OCI-LY1 (cell line): ENCODE results near the gene WNK2.

ENCODE experiments used
- H2AFZ ChIP-seq: fragments of 200-600 bp; sonication (generic), shearing (Covaris generic); 2 replicates; pipeline ENCODE4 v1.6.0; 2014; ENCODE audit warnings: antibody characterized with exemption, mild to moderate bottlenecking, low read length
- H3F3A ChIP-seq: fragments of 200-600 bp; sonication (generic), shearing (Covaris generic); 2 replicates; pipeline ENCODE4 v1.6.0; 2014; ENCODE audit warnings: mild to moderate bottlenecking, antibody characterized with exemption, low read length, moderate library complexity; ENCODE audit not compliant: insufficient read depth
- H3K27ac ChIP-seq: fragments of 200-600 bp; sonication (generic); 2 replicates; pipeline ENCODE4 v1.5.1; 2014; ENCODE audit warnings: low read length, mixed run types, mild to moderate bottlenecking, low read depth; ENCODE audit not compliant: poor library complexity, severe bottlenecking
- H3K27me3 ChIP-seq: fragments of 200-600 bp; sonication (generic); 2 replicates; pipeline ENCODE4 v1.6.0; 2014; ENCODE audit warnings: antibody characterized with exemption, mild to moderate bottlenecking, low read length, moderate library complexity; ENCODE audit not compliant: insufficient read depth
- H3K36me3 ChIP-seq: fragments of 200-600 bp; sonication (generic); 2 replicates; pipeline ENCODE4 v1.6.1; 2014; ENCODE audit warnings: mild to moderate bottlenecking, antibody characterized with exemption, low read length, moderate library complexity, mixed read lengths; ENCODE audit not compliant: insufficient read depth
- H3K4me1 ChIP-seq: fragments of 200-600 bp; sonication (generic); 2 replicates; pipeline ENCODE4 v1.5.1; 2014; ENCODE audit warnings: mild to moderate bottlenecking, low read length, moderate library complexity; ENCODE audit not compliant: insufficient read depth, severe bottlenecking
- H3K4me2 ChIP-seq: fragments of 200-600 bp; sonication (generic), shearing (Covaris generic); 2 replicates; pipeline ENCODE4 v1.6.1; 2014; ENCODE audit warnings: low read length
- H3K4me3 ChIP-seq: fragments of 200-600 bp; sonication (generic); 2 replicates; pipeline ENCODE4 v1.5.1; 2014; ENCODE audit warnings: low read length, low read depth, mild to moderate bottlenecking, mixed read lengths; ENCODE audit not compliant: poor library complexity, severe bottlenecking
- H3K79me2 ChIP-seq: fragments of 200-600 bp; shearing (Covaris generic); 2 replicates; pipeline ENCODE4 v1.6.1; 2016; ENCODE audit warnings: mixed run types, low read length, mixed read lengths; ENCODE audit not compliant: insufficient read depth
- H3K9ac ChIP-seq: fragments of 200-600 bp; sonication (generic), shearing (Covaris generic); 2 replicates; pipeline ENCODE4 v1.6.1; 2014; ENCODE audit warnings: mild to moderate bottlenecking, low read length, mixed read lengths
- H3K9me2 ChIP-seq: fragments of 200-600 bp; sonication (generic), shearing (Covaris generic); 2 replicates; pipeline ENCODE4 v1.6.1; 2014; ENCODE audit warnings: low read depth, mild to moderate bottlenecking, low read length, mixed read lengths
- H3K9me3 ChIP-seq: fragments of 200-600 bp; shearing (Covaris generic); 2 replicates; pipeline ENCODE4 v1.6.1; 2014; ENCODE audit warnings: low read length, mixed read lengths
- H4K20me1 ChIP-seq: fragments of 200-600 bp; sonication (generic), shearing (Covaris generic); 2 replicates; pipeline ENCODE4 v1.6.0; 2016; ENCODE audit warnings: mild to moderate bottlenecking, low read length; ENCODE audit not compliant: insufficient read depth
- EZH2 ChIP-seq: fragments of 200-600 bp; sonication (generic), shearing (Covaris generic); IDR thresholded peaks from 2 replicates; pipeline ENCODE4 v1.8.0; 2017; ENCODE audit warnings: borderline replicate concordance, mixed run types, mild to moderate bottlenecking, antibody characterized with exemption, low read length, moderate library complexity, mixed read lengths
- TF ChIP-seq, protein P1 (sequence below): fragments of 200-600 bp; sonication (generic), shearing (Covaris generic); IDR thresholded peaks from 2 replicates; pipeline ENCODE4 v1.5.1; 2017; ENCODE audit warnings: mild to moderate bottlenecking, antibody characterized with exemption, low read length, moderate library complexity, mixed read lengths

The WNK2 gene

GRCh38 chr9:93209576-93210323, 25.8 kb downstream of the WNK2 start:
- no peaks in the 10 kb centered on the region for H4K20me1 ChIP-seq
- TF ChIP-seq, protein P1, sequence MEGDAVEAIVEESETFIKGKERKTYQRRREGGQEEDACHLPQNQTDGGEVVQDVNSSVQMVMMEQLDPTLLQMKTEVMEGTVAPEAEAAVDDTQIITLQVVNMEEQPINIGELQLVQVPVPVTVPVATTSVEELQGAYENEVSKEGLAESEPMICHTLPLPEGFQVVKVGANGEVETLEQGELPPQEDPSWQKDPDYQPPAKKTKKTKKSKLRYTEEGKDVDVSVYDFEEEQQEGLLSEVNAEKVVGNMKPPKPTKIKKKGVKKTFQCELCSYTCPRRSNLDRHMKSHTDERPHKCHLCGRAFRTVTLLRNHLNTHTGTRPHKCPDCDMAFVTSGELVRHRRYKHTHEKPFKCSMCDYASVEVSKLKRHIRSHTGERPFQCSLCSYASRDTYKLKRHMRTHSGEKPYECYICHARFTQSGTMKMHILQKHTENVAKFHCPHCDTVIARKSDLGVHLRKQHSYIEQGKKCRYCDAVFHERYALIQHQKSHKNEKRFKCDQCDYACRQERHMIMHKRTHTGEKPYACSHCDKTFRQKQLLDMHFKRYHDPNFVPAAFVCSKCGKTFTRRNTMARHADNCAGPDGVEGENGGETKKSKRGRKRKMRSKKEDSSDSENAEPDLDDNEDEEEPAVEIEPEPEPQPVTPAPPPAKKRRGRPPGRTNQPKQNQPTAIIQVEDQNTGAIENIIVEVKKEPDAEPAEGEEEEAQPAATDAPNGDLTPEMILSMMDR: no peak
- no peak for TF ChIP-seq EZH2
- H3K9me3 ChIP-seq: no peaks in the 10 kb centered on the region
- no peaks in the 10 kb centered on the region for H3K27me3 ChIP-seq
- no peak overlapping the region for H3K27ac ChIP-seq
- H3K4me2 ChIP-seq: no peak overlapping the region
- H3K4me3 ChIP-seq: no peak overlapping the region
- H2AFZ ChIP-seq: no peak overlapping the region
- no peaks in the 10 kb centered on the region for H3K36me3 ChIP-seq
- no peak overlapping the region for H3K9ac ChIP-seq
- no peaks in the 10 kb centered on the region for H3K4me1 ChIP-seq
- no peaks in the 10 kb centered on the region for H3K9me2 ChIP-seq
- no peaks in the 10 kb centered on the region for H3K79me2 ChIP-seq
- no peaks in the 10 kb centered on the region for H3F3A ChIP-seq

DNA sequence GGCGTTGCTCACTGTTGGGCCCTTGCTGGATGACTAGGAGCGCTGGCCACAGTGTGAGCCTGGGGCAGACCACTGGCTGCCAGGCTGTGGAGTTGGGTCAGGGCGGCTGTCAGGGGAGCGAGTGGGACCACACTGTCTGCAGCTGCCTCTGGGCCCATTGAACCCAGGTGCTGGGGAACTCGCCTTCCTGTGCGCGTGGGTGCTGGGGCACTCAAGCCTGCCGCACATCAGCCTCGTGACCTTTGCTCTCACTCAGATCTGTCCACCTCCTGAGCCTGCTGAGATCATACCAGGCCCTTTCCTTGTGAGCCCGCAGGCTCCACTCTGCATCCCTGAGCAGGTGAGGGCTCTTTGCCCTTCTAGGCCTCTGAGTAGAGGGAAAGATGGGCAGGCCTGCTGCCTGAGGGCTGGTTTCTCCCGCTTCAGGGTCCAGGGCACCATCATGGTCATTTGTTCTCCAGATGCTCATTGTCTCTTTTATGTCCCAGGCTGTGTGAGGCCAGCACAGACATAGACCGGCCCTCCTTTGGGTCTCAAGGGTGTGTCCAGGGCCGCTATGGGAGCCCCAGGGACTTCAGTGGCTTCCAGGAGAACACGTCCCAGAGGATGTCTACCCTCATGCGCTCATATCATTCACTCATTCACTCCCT, 26.5 kb downstream of the WNK2 start:
- no peak overlapping the region for H2AFZ ChIP-seq
- no peaks in the 10 kb centered on the region for H3K27me3 ChIP-seq
- H3K27ac ChIP-seq: no peak overlapping the region
- H3K4me3 ChIP-seq: no peak overlapping the region
- no peaks in the 10 kb centered on the region for H4K20me1 ChIP-seq
- H3K9me3 ChIP-seq: no peaks in the 10 kb centered on the region; the same call in 1 of the 2 replicates
- no peaks in the 10 kb centered on the region; the same call in 1 of the 2 replicates for H3K36me3 ChIP-seq
- no peak for TF ChIP-seq EZH2
- TF ChIP-seq, protein P1: no peak
- no peaks in the 10 kb centered on the region for H3K9me2 ChIP-seq
- H3F3A ChIP-seq: no peaks in the 10 kb centered on the region
- H3K79me2 ChIP-seq: no peaks in the 10 kb centered on the region
- H3K4me1 ChIP-seq: no peaks in the 10 kb centered on the region
- no peak overlapping the region for H3K4me2 ChIP-seq
- no peak overlapping the region for H3K9ac ChIP-seq

DNA sequence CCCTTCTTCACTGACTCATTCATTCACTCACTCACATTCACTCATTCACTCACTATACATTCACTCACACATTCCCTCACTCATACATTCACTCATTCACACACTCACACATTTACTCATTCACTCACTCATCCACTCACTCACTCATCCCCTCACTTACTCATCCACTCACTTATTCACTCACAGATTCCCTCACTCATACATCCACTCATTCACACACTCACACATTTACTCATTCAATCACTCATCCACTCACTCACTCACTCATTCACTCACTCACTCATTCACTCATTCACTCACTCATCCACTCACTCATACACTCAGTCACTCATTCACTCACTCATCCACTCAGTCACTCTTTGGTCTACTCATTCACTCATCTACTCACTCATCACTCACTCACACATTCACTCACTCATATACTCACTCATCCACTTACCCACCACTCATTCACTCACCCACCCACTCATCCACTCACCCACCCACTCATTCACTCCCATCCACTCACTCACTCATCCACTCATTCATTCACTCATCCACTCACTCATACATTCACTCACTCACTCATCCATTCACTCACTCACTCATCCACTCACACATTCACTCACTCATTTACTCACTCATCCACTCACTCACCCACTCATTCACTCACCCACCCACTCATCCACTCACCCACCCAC, 27.2 kb downstream of the WNK2 start:
- no peaks in the 10 kb centered on the region; the same call in 1 of the 2 replicates for H3K9me3 ChIP-seq
- H2AFZ ChIP-seq: no peak overlapping the region
- H3K9me2 ChIP-seq: no peaks in the 10 kb centered on the region
- no peak overlapping the region for H3K27ac ChIP-seq
- H3F3A ChIP-seq: no peaks in the 10 kb centered on the region
- H3K4me3 ChIP-seq: no peak overlapping the region
- no peak for TF ChIP-seq EZH2
- TF ChIP-seq, protein P1: no peak
- no peaks in the 10 kb centered on the region for H3K4me1 ChIP-seq
- no peaks in the 10 kb centered on the region for H4K20me1 ChIP-seq
- no peaks in the 10 kb centered on the region for H3K27me3 ChIP-seq
- no peak overlapping the region for H3K9ac ChIP-seq
- no peaks in the 10 kb centered on the region for H3K79me2 ChIP-seq
- no peaks in the 10 kb centered on the region; the same call in 1 of the 2 replicates for H3K36me3 ChIP-seq
- H3K4me2 ChIP-seq: no peak overlapping the region
